DND-41 (cell line): ENCODE measurements around the gene FEZF1.

Experiments
- CTCF ChIP-seq: IDR thresholded peaks from 2 replicates; pipeline ENCODE4 v1.5.1; 2012; ENCODE audit warnings: borderline replicate concordance, low read length, moderate library complexity, mild to moderate bottlenecking; ENCODE audit not compliant: poor library complexity, severe bottlenecking; ENCODE audit errors: extremely low read depth
- EZH2 ChIP-seq: IDR thresholded peaks from 3 replicates; pipeline ENCODE4 v1.6.1; 2012; ENCODE audit warnings: borderline replicate concordance, low read depth, mild to moderate bottlenecking, moderate library complexity, low read length, inconsistent platforms; ENCODE audit not compliant: severe bottlenecking

GRCh38 chr7:122256046-122256445 is 48.5 kb downstream of the FEZF1 start:
- no peak for TF ChIP-seq CTCF
- no peak for TF ChIP-seq EZH2
